Left lung (tissue), 10 donors: Measurements from ENCODE around the gene KCNIP4. TPM values are rescaled to one million over a fixed set of nuclear protein-coding genes. Genes with fewer than 3 reads are reported as not detected.

Experiments
- ATAC-seq: fragments of 200-7000 bp; cut with Tn5 transposase; one replicate; pipeline ENCODE4 v1.9.1; 2020; ENCODE audit warnings: moderate library complexity
- DNase-seq, 4 donors: peaks; one replicate each; pipeline ENCODE4 v3.0.0-alpha.2; 2013 to 2020
- H3K27ac ChIP-seq, 2 donors: fragments of 200-600 bp; sonication (generic) in 1 of 2; one replicate each; pipeline versions ENCODE4 v1.5.0 to v1.8.0; 2020 to 2021
- H3K27me3 ChIP-seq, 2 donors: fragments of 200-600 bp; sonication (generic) in 1 of 2; one replicate each; pipeline versions ENCODE4 v1.5.0 to v1.8.0; 2020 to 2021
- H3K36me3 ChIP-seq, 2 donors: fragments of 200-600 bp; sonication (generic) in 1 of 2; one replicate each; pipeline versions ENCODE4 v1.5.0 to v1.8.0; 2020 to 2021
- H3K4me1 ChIP-seq, 2 donors: fragments of 200-600 bp; one replicate each; pipeline ENCODE4 v1.8.0; 2021
- H3K4me3 ChIP-seq, 2 donors: fragments of 200-600 bp; sonication (generic) in 1 of 2; one replicate each; pipeline versions ENCODE4 v1.5.0 to v1.8.0; 2020 to 2021; ENCODE audit warnings: mild to moderate bottlenecking in 1 of 2
- H3K9me3 ChIP-seq, 2 donors: fragments of 200-600 bp; sonication (generic) in 1 of 2; one replicate each; pipeline versions ENCODE4 v1.5.0 to v1.8.0; 2020 to 2021
- intact Hi-C, 2 donors: fragments of 100-400 bp; cut with DNase I; formaldehyde crosslinking; loops; one replicate each; pipeline versions ENCODE4 v1.11.2 to v1.14.2; 2022
- polyA plus RNA-seq, 6 donors: library from polyadenylated mRNA; unstranded; fragments of 120-200 nt; gene quantifications; one replicate each; pipeline ENCODE4 v1.2.1, GENCODE V29; 2013; ENCODE audit not compliant: insufficient read length in 6 of 6
- total RNA-seq, 2 donors: library from RNA; stranded (reverse); fragmentation: NEBNext Ultra II Directional; extraction: Animal tissue kit (Norgen Biotek cat#: 25700); gene quantifications; one replicate each; pipeline ENCODE4 v1.2.1, GENCODE V29; 2021
- TF ChIP-seq, protein P1 (sequence below), 2 donors: fragments of 200-600 bp; sonication (generic) in 1 of 2; IDR thresholded peaks; one replicate each; pipeline versions ENCODE4 v1.5.0 to v1.8.0; 2021; ENCODE audit warnings: antibody characterized with exemption in 2 of 2
- donor health status: DM: no; HTN: yes; CAD: no.
- donor health status: DM: no; HTN: no; CAD: no.

The KCNIP4 gene
- total and polyA plus RNA-seq, 8 donors: 2.8 to 5.4 (median 4.9) TPM; not detected in 2

DNA sequence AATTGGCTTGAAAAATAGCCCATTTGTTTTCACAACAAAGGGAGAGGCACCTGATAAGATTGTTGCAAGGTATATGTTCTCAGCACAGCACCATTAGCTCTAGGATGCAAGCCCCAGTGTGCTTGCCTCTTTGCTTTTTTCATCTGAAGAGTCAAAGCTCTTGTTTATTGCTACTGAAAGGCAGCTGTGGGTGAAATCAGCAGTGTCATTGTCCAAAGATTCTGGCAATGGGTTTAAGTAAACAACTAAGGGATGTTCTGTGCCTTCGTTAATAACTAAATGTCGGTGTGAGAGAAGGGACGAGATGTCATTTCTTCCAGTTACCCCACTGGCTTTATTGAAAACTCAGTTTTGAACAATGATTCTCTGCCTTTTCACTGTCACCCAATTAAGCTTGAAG, 567.7 kb downstream of the KCNIP4 start:
- DNase-seq (no peak), ATAC-seq (no peak)
- intact Hi-C loops: no loop called here
- no peak overlapping the region for H3K4me3 ChIP-seq
- H3K27me3 ChIP-seq: no peaks in the 10 kb centered on the region
- no peaks in the 10 kb centered on the region for H3K36me3 ChIP-seq
- H3K27ac ChIP-seq: no peak overlapping the region
- H3K9me3 ChIP-seq: no peaks in the 10 kb centered on the region
- H3K4me1 ChIP-seq: no peaks in the 10 kb centered on the region
- TF ChIP-seq, protein P1, sequence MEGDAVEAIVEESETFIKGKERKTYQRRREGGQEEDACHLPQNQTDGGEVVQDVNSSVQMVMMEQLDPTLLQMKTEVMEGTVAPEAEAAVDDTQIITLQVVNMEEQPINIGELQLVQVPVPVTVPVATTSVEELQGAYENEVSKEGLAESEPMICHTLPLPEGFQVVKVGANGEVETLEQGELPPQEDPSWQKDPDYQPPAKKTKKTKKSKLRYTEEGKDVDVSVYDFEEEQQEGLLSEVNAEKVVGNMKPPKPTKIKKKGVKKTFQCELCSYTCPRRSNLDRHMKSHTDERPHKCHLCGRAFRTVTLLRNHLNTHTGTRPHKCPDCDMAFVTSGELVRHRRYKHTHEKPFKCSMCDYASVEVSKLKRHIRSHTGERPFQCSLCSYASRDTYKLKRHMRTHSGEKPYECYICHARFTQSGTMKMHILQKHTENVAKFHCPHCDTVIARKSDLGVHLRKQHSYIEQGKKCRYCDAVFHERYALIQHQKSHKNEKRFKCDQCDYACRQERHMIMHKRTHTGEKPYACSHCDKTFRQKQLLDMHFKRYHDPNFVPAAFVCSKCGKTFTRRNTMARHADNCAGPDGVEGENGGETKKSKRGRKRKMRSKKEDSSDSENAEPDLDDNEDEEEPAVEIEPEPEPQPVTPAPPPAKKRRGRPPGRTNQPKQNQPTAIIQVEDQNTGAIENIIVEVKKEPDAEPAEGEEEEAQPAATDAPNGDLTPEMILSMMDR (IDR thresholded peaks at IDR 0.05): no peak

DNA sequence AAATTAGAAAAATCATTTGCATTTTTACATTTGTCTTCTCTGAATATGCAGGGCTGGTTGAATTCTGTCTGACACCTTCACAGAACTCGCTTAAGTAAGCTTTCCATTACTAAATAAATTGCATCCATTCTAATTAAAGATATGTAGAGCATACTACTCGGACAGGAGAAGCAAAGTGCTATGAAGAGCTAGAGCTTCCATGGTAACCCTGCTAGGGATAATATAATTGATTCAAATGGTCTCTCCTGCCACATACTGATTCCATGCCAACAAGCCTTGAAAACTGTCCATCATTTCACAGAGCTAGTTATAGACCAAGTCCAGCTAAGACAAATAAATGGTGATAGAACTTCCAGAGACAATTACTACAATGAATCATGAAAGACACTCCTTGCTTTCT, 571.5 kb downstream of the KCNIP4 start:
- Histone ChIP-seq H3K27ac (no peak overlapping the region), H3K4me1 (no peaks in the 10 kb centered on the region), H3K4me3 (no peak overlapping the region), H3K9me3 (no peaks in the 10 kb centered on the region), H3K27me3 (peaks cover 0 to 4% of the 10 kb centered on the region in 2 donors), H3K36me3 (no peaks in the 10 kb centered on the region)
- intact Hi-C loops: no loop called here
- no peak for DNase-seq
- TF ChIP-seq, protein P1 (IDR thresholded peaks at IDR 0.05): no peak
- no peak for ATAC-seq

DNA sequence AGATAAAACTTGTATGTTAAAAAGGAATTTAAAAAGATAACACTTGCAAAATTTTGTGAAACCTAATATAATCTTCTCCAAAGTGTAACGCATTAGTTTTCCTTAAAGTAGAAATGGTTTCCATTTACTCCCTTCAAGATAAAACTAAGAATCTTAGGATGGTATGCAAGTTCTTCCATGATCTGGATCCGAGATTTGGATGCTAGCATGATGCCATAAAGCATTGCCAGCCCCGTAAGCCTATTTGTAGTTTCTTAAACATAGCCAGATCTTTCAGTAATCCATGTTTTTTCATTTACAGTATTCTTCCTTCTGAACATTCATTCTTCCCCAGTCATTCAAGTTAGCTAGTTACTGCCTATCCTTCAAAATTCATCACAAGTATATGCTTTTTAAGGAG, 572.4 kb downstream of the KCNIP4 start:
- TF ChIP-seq, protein P1 (IDR thresholded peaks at IDR 0.05): no peak
- H3K27ac ChIP-seq: no peak overlapping the region

DNA sequence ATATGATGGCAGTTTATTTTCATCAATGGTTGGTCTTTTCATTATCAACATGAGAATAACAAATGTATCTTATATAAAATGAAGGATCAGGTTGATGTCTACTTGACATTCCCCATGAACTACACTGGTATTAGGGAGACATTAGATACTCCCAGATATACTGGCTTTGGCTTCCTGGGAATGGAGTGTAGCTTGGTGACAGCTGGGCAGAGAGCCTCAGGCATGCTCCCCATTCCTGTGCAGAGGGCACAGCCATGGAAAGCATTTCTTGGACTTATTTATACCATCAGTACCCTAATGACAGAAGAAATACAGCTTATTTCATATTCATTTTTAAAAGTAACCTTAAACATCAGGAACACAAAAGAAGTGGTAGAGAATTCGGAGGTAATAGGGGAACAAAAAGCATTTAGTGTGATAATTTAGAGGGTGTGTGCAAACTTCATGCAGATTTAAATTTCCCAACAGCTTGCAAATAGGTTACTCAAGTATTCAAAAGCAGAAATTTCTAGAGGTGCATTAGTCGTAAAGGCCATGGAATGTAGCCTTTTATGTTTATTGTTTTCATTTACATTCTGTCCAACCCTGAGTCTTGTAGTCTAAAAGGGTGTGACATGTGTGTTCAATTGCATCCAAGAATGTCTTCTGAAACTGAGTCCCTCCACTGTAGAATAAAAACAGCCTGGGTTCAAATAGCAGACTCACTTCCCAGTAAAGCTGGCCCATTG, 573.8 kb downstream of the KCNIP4 start:
- ATAC-seq: no peak

More for the DNA sequence above, 572.4 kb downstream of the KCNIP4 start:
- intact Hi-C loops: no loop called here
- Histone ChIP-seq H3K9me3 (no peaks in the 10 kb centered on the region), H3K4me3 (no peak overlapping the region), H3K4me1 (no peaks in the 10 kb centered on the region), H3K27me3 (peaks cover 0 to 4% of the 10 kb centered on the region in 2 donors), H3K36me3 (no peaks in the 10 kb centered on the region)
- DNase-seq (no peak), ATAC-seq (no peak)

DNA sequence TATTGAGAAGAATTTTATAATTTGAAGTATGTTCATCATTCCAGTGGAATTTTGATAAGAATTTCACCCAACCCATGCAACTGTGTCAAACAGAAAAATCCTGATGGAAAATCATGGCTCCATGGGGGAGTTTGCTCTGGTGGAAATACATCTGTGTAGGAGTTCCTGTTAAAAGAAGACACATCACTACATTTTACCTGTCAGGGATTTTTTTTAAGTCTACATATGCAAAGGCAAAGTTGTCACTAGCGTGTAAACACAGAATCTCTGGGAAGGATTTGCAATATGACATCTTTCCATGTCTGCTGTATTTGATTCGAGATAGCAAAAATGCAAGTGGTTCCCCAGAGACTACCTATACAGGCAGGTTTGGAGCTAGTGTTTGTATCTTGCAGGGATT, 581.0 kb downstream of the KCNIP4 start:
- DNase-seq (no peak), ATAC-seq (no peak)
- no peak overlapping the region for H3K27ac ChIP-seq
- H3K4me1 ChIP-seq: no peaks in the 10 kb centered on the region
- no peak overlapping the region for H3K4me3 ChIP-seq
- TF ChIP-seq, protein P1 (IDR thresholded peaks at IDR 0.05): no peak
- peaks cover 0 to 34% of the 10 kb centered on the region in 2 donors for H3K27me3 ChIP-seq
- no peaks in the 10 kb centered on the region for H3K9me3 ChIP-seq
- intact Hi-C loops: no loop called here
- no peaks in the 10 kb centered on the region for H3K36me3 ChIP-seq

More for the DNA sequence above, 573.8 kb downstream of the KCNIP4 start:
- TF ChIP-seq, protein P1 (IDR thresholded peaks at IDR 0.05): no peak
- intact Hi-C loops: no loop called here
- no peak for DNase-seq
- Histone ChIP-seq H3K4me1 (no peaks in the 10 kb centered on the region), H3K36me3 (no peaks in the 10 kb centered on the region), H3K27me3 (peaks cover 0 to 4% of the 10 kb centered on the region in 2 donors), H3K9me3 (no peaks in the 10 kb centered on the region), H3K4me3 (no peak overlapping the region), H3K27ac (no peak overlapping the region)
